Calu3 (cell line): ENCODE measurements around the gene OPRM1. TPM values are rescaled to one million over a fixed set of nuclear protein-coding genes. Genes with fewer than 3 reads are reported as not detected.

Source experiments
- BruUV-seq: library from RNA; stranded (reverse); fragments of 400-500 nt; replicated peaks from 2 replicates; lab custom pipeline; 2021; lab: Mats Ljungman, UMichigan
- CTCF ChIA-PET: fragments of 300-600 bp; sonication (Branson Sonifier 250); formaldehyde crosslinking; loops from one replicate; lab custom pipeline; 2022; ENCODE audit warnings: antibody characterized with exemption; lab: Charles Lee
- DNase-seq: peaks from one replicate; pipeline ENCODE4 v3.0.0; 2022
- H3K27ac Mint-ChIP-seq: one replicate; pipeline ENCODE4 v1.8.0; 2022; ENCODE audit warnings: mixed read lengths; ENCODE audit not compliant: unreplicated experiment
- H3K27me3 Mint-ChIP-seq: one replicate; pipeline ENCODE4 v1.8.0; 2022; ENCODE audit warnings: mixed read lengths; ENCODE audit not compliant: unreplicated experiment
- H3K36me3 Mint-ChIP-seq: one replicate; pipeline ENCODE4 v1.8.0; 2022; ENCODE audit warnings: mild to moderate bottlenecking, moderate library complexity, mixed read lengths; ENCODE audit not compliant: insufficient read depth, unreplicated experiment
- H3K4me1 Mint-ChIP-seq: one replicate; pipeline ENCODE4 v1.8.0; 2022; ENCODE audit warnings: mild to moderate bottlenecking, low read depth, mixed read lengths; ENCODE audit not compliant: unreplicated experiment
- H3K4me3 Mint-ChIP-seq: one replicate; pipeline ENCODE4 v1.8.0; 2022; ENCODE audit warnings: mild to moderate bottlenecking, low read depth, moderate library complexity, mixed read lengths; ENCODE audit not compliant: unreplicated experiment
- H3K9me3 Mint-ChIP-seq: one replicate; pipeline ENCODE4 v1.8.0; 2022; ENCODE audit warnings: low read depth, mixed read lengths; ENCODE audit not compliant: unreplicated experiment
- intact Hi-C: fragments of 100-400 bp; cut with micrococcal nuclease; formaldehyde crosslinking; loops from one replicate; pipeline ENCODE4 v1.10.0; 2022; ENCODE audit not compliant: unreplicated experiment
- total RNA-seq: library from RNA; stranded (reverse); gene quantifications from 2 replicates; pipeline ENCODE4 v1.2.3, GENCODE V29; 2022
- TF ChIP-seq, protein P1 (sequence below): fragments of 200-600 bp; IDR thresholded peaks from one replicate; pipeline ENCODE4 v1.8.0; 2022; ENCODE audit warnings: antibody characterized with exemption; ENCODE audit not compliant: unreplicated experiment

Gene OPRM1
- total RNA-seq, 1 experiment from 2014 or later: not detected

DNA sequence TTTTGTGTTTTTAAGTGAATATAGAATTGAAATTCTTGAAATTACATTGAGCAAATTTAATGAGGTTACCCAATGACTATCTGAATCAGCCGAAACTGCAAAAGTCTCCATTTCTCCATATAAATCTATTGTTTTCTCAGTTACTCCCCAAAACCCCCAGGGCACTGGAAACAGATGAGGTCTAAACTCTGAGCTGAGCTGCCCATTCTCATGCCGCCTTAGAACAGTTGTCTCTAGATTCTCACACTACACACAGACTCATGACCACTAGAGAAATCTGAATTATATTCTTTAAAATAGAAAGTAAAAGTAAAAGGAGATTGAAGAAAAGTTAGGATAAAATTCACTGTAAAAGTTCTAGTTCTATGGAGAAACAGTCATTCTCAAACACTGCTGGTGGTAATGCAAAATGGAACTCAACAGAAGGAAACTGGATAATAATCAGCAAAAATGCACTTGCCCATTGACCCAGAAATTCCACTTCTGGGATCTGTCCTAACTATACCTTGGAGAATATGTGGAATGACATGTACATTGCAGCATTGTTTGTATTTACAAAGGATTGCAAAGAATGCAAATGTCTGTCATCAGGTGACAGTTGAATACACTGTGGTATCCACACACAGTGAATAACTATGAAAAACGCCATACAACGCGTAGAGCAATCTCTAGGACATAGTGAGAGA, 192.0 kb downstream of the OPRM1 start:
- Mint-ChIP-seq H3K36me3 (no peaks in the 10 kb centered on the region), H3K27ac (no peak overlapping the region), H3K27me3 (peaks cover 9% of the 10 kb centered on the region), H3K4me3 (no peak overlapping the region), H3K4me1 (no peaks in the 10 kb centered on the region), H3K9me3 (no peaks in the 10 kb centered on the region)
- no peak for DNase-seq
- intact Hi-C loops: no loop called here
- no TSS peak for BruUV-seq
- TF ChIP-seq, protein P1, sequence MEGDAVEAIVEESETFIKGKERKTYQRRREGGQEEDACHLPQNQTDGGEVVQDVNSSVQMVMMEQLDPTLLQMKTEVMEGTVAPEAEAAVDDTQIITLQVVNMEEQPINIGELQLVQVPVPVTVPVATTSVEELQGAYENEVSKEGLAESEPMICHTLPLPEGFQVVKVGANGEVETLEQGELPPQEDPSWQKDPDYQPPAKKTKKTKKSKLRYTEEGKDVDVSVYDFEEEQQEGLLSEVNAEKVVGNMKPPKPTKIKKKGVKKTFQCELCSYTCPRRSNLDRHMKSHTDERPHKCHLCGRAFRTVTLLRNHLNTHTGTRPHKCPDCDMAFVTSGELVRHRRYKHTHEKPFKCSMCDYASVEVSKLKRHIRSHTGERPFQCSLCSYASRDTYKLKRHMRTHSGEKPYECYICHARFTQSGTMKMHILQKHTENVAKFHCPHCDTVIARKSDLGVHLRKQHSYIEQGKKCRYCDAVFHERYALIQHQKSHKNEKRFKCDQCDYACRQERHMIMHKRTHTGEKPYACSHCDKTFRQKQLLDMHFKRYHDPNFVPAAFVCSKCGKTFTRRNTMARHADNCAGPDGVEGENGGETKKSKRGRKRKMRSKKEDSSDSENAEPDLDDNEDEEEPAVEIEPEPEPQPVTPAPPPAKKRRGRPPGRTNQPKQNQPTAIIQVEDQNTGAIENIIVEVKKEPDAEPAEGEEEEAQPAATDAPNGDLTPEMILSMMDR: no peak
- CTCF ChIA-PET: no interaction called here

DNA sequence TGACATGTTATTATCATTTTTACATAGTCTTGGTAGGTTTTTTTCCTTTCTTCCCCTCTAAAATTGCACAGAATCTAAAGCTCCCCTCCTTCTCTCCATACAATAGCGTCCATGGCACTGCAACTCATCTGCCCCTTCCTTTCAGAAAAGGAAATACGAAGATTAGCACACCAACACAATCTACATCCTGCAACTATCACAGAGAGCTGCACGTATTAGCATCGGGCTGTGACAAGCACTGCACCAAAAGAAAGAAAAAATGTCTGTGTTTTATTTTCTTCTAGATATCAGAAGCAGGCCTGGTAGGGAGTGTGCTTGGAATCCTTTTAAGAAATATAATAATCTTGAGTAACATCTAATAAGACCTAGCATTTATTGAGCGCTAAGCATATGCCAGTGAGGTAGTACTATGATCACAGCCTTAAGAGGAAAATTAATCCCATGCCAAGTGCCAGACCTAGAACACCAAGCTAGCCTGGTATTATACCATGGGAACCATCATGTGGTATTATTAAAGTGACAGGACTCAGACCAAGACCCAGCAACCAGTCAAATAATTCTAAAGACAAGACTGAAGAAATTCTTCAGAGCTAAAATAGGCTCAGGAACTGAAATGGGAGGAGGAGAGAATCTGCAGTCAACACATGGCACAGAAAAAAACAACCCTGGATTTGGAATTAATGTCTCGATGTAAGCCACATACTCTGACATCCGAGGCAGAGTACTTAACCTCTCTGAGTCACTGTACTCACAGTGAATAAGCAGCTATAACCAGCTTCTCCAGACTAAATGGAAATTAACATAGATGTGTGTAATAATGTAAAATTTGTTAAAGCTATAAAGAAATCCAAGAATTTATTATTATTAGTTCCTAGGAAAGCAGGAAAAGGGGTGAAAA, 193.2 kb downstream of the OPRM1 start:
- no peak overlapping the region for H3K27ac Mint-ChIP-seq
- H3K27me3 Mint-ChIP-seq: no peaks in the 10 kb centered on the region
- CTCF ChIA-PET: no interaction called here
- no peak for DNase-seq
- H3K36me3 Mint-ChIP-seq: no peaks in the 10 kb centered on the region
- intact Hi-C loops: no loop called here
- H3K9me3 Mint-ChIP-seq: no peaks in the 10 kb centered on the region
- no peaks in the 10 kb centered on the region for H3K4me1 Mint-ChIP-seq
- BruUV-seq: no TSS peak
- TF ChIP-seq, protein P1: no peak
- H3K4me3 Mint-ChIP-seq: no peak overlapping the region

DNA sequence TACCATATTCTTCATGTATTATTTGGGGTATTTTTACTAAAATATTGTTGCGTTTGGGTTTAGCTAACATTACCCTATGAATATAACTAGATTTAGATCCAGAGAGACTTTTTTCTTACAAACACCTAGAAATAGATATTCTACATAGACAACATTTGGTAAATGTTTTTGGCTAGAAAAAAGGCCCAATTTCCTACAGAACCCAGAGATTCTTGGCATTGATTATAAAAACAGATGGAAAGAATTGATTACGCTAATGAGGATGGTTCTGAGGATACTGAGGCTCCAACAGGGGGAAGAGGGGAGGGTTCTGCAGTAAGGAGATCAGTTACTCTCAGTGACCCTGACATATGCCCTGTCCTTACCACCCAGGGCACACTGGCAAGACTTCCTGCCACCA, 194.3 kb downstream of the OPRM1 start:
- intact Hi-C loops: no loop called here
- BruUV-seq: no TSS peak

GRCh38 chr6:154234019-154234772, 195.2 kb downstream of the OPRM1 start:
- Mint-ChIP-seq H3K9me3 (no peaks in the 10 kb centered on the region), H3K27ac (no peak overlapping the region), H3K4me3 (no peak overlapping the region), H3K27me3 (no peaks in the 10 kb centered on the region), H3K4me1 (no peaks in the 10 kb centered on the region), H3K36me3 (no peaks in the 10 kb centered on the region)
- TF ChIP-seq, protein P1: no peak
- no TSS peak for BruUV-seq
- CTCF ChIA-PET: no interaction called here
- no peak for DNase-seq
- intact Hi-C loops: no loop called here

More for the DNA sequence above, 194.3 kb downstream of the OPRM1 start:
- Mint-ChIP-seq H3K36me3 (no peaks in the 10 kb centered on the region), H3K27ac (no peak overlapping the region), H3K9me3 (no peaks in the 10 kb centered on the region), H3K27me3 (no peaks in the 10 kb centered on the region), H3K4me1 (no peaks in the 10 kb centered on the region), H3K4me3 (no peak overlapping the region)
- CTCF ChIA-PET: no interaction called here
- TF ChIP-seq, protein P1: no peak
- no peak for DNase-seq
